DOHH2 (cell line): ENCODE data around the gene PXN.

Experiments
- H3F3A ChIP-seq: fragments of 200-600 bp; sonication (generic), shearing (Covaris generic); 2 replicates; pipeline ENCODE4 v1.6.0; 2016; ENCODE audit warnings: antibody characterized with exemption, mild to moderate bottlenecking; ENCODE audit not compliant: control insufficient read depth, insufficient read depth
- H3K27ac ChIP-seq: fragments of 200-600 bp; sonication (generic); 2 replicates; pipeline ENCODE4 v1.5.1; 2014; ENCODE audit warnings: low read depth, mild to moderate bottlenecking, low read length, moderate library complexity
- H3K27me3 ChIP-seq: fragments of 200-600 bp; sonication (generic); 2 replicates; pipeline ENCODE4 v1.6.1; 2014; ENCODE audit warnings: mild to moderate bottlenecking, low read length, mixed read lengths; ENCODE audit not compliant: control insufficient read depth
- H3K36me3 ChIP-seq: fragments of 200-600 bp; sonication (generic); 2 replicates; pipeline ENCODE4 v1.6.1; 2014; ENCODE audit warnings: mild to moderate bottlenecking, low read length, moderate library complexity, mixed read lengths; ENCODE audit not compliant: control insufficient read depth
- H3K4me1 ChIP-seq: fragments of 200-600 bp; sonication (generic); 2 replicates; pipeline ENCODE4 v1.6.1; 2014; ENCODE audit warnings: mild to moderate bottlenecking, low read length, mixed read lengths; ENCODE audit not compliant: control insufficient read depth
- H3K4me2 ChIP-seq: fragments of 200-600 bp; sonication (generic); 2 replicates; pipeline ENCODE4 v1.6.0; 2014; ENCODE audit warnings: mild to moderate bottlenecking, low read length, moderate library complexity
- H3K4me3 ChIP-seq: fragments of 200-600 bp; sonication (generic); 2 replicates; pipeline ENCODE4 v1.5.1; 2014; ENCODE audit warnings: mild to moderate bottlenecking, low read length, mixed read lengths
- H3K79me2 ChIP-seq: fragments of 200-600 bp; sonication (generic); 2 replicates; pipeline ENCODE4 v1.6.1; 2014; ENCODE audit warnings: mild to moderate bottlenecking, low read length, mixed read lengths; ENCODE audit not compliant: control insufficient read depth
- H3K9me2 ChIP-seq: fragments of 200-600 bp; sonication (generic); replicated peaks from 2 replicates; pipeline ENCODE4 v1.6.1; 2014; ENCODE audit warnings: mild to moderate bottlenecking, low read length, mixed read lengths; ENCODE audit not compliant: control insufficient read depth
- H3K9me3 ChIP-seq: fragments of 200-600 bp; sonication (generic); 2 replicates; pipeline ENCODE4 v1.6.1; 2014; ENCODE audit warnings: antibody characterized with exemption, low read length, mixed read lengths; ENCODE audit not compliant: control insufficient read depth, insufficient read depth
- H4K20me1 ChIP-seq: fragments of 200-600 bp; sonication (generic); 2 replicates; pipeline ENCODE4 v1.6.0; 2014; ENCODE audit warnings: low read depth, mild to moderate bottlenecking, antibody characterized with exemption, low read length, moderate library complexity; ENCODE audit not compliant: control insufficient read depth, insufficient read depth
- CTCF ChIP-seq: fragments of 200-600 bp; sonication (generic); IDR thresholded peaks from one replicate; pipeline ENCODE4 v1.5.1; 2014; ENCODE audit warnings: antibody characterized with exemption, mild to moderate bottlenecking, low read depth, low read length; ENCODE audit not compliant: poor library complexity, severe bottlenecking
- EZH2phosphoT487 ChIP-seq: fragments of 200-600 bp; sonication (generic); IDR thresholded peaks from 2 replicates; pipeline ENCODE4 v1.6.1; 2017; ENCODE audit warnings: borderline replicate concordance, mild to moderate bottlenecking, antibody characterized with exemption, low read length, moderate library complexity, mixed read lengths

PXN gene

DNA sequence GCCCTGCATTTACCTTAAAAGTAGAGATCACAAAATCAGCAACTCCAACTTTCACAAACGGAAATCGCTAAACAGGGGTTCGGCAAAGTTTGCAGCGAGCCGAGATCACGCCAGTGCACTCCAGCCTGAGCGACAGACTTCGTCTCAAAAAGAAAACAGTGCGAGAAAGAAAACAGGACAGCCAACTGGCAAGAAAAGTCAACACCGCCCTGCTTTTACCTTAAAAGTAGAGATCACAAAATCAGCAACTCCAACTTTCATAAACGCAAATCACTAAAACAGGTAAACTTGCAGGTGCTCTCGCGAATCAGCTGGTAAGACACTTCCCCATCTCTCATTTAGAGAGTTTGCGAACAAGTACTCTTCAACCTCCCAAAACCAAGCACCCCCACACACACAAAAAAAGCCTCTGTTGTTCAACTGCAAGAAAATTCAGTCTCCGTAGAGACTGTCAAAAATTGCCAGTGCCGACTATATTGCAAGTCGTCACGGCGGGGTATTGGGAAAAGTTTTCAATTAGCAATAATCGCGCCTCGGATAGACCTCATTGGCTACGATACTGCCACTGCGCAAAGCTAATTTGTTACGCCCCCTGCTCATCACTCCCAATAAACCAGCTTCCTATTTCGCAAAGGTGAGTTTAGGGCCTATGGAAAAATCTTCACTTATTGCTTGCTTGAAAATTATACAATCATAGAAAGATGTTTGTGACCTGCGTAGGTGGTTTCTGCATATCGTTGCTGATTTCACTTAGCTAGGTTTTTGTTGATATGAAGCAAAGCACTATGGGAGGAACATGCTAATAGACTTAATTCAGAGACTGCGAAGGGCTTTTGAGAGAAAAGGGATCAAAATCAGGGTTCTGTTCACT is 27.4 kb upstream of the PXN start, which contains the start of gene RNU4-1:
Gene RNU4-1 (minus strand): TSS at position 577 of the 871 bp plus-strand sequence.
- Histone ChIP-seq H4K20me1 (no peaks in the 10 kb centered on the region), H3K4me1 (peaks cover 33% of the 10 kb centered on the region), H3K27ac (peak within 1 kb of the TSS; percentile 90), H3K79me2 (no peaks in the 10 kb centered on the region), H3K27me3 (no peaks in the 10 kb centered on the region), H3F3A (peaks cover 18% of the 10 kb centered on the region), H3K36me3 (no peaks in the 10 kb centered on the region), H3K4me2 (peak within 1 kb of the TSS; percentile 86), H3K9me2 (no peaks in the 10 kb centered on the region), H3K4me3 (peak within 1 kb of the TSS; percentile 77), H3K9me3 (no peaks in the 10 kb centered on the region)
- no peak for TF ChIP-seq CTCF
- no peak for TF ChIP-seq EZH2phosphoT487

DNA sequence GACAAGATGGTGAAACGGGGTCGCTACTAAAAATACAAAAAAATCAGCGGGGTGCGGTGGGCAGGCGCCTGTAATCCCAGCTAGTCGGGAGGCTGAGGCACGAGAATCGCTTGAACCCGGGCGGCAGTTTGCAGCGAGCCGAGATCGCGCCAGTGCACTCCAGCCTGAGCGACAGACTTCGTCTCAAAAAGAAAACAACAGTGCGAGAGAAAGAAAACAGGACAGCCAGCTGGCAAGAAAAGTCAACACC is 26.8 kb upstream of the PXN start:
- no peaks in the 10 kb centered on the region for H4K20me1 ChIP-seq

DNA sequence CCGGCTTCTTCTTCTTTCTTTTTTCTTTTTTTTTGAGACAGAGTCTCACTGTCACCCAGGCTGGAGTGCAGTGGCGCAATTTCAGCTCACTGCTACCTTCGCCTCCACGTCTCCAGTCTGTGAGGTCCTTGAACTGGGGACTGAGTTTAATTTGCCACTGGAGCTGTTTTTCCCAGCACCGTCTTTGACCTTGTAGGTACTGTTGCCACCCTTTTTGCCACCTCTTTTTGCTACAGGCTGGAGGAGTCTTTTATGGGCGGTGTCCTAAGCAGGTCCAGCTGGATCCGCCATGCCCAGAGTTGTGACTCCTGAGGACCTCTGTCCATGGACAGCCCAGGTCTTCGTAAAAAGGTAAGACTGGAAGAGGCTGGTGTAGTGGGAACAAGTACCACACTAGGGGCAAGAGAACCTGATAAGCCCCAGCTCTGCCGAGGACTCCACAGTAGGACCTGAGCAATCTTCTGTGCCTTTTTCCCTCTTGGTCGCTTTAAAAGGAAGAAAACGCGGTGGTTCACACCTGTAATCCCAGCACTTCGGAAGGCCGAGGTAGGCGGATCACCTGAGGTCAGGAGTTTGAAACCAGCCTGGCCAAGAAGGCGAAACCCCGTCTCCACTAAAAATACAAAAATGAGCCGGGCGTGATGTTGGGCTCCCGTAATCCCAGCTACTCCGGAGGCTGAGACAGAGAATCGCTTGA is 25.2 kb upstream of the PXN start:
- peak overlapping the region; percentile 86 for H3K4me2 ChIP-seq
- peak overlapping the region; percentile 90 for H3K27ac ChIP-seq
- peaks cover 33% of the 10 kb centered on the region for H3K4me1 ChIP-seq
- H3K9me2 ChIP-seq, result no peaks in the 10 kb centered on the region
- TF ChIP-seq EZH2phosphoT487 (no peak), CTCF (no peak)
- no peaks in the 10 kb centered on the region for H3K36me3 ChIP-seq
- H3K27me3 ChIP-seq, result no peaks in the 10 kb centered on the region
- H3F3A ChIP-seq, result peaks cover 18% of the 10 kb centered on the region
- peak overlapping the region; percentile 46 for H3K4me3 ChIP-seq
- no peaks in the 10 kb centered on the region for H3K79me2 ChIP-seq
- H3K9me3 ChIP-seq, result no peaks in the 10 kb centered on the region
- no peaks in the 10 kb centered on the region for H4K20me1 ChIP-seq

More for the DNA sequence above, 26.8 kb upstream of the PXN start:
- no peaks in the 10 kb centered on the region for H3K36me3 ChIP-seq
- no peaks in the 10 kb centered on the region for H3K9me2 ChIP-seq
- peaks cover 33% of the 10 kb centered on the region for H3K4me1 ChIP-seq
- peak overlapping the region; percentile 77 for H3K4me3 ChIP-seq
- TF ChIP-seq CTCF, result no peak
- TF ChIP-seq EZH2phosphoT487, result no peak
- no peaks in the 10 kb centered on the region for H3K27me3 ChIP-seq
- H3K79me2 ChIP-seq, result no peaks in the 10 kb centered on the region
- H3K9me3 ChIP-seq, result no peaks in the 10 kb centered on the region
- peak overlapping the region; percentile 90 for H3K27ac ChIP-seq
- H3F3A ChIP-seq, result peaks cover 18% of the 10 kb centered on the region
- H3K4me2 ChIP-seq, result peak overlapping the region; percentile 86
